HG02852 (cell line): ENCODE data around the gene ADAMTSL3.
"Not testable (repeated sequence)": the region's sequence is repeated elsewhere in the genome, so short reads cannot be mapped to it uniquely, and the experiment has no call there.

Source experiments
- ATAC-seq: cut with Tn5 transposase; IDR thresholded peaks from one replicate; pipeline ENCODE4 v1.9.1; 2021; ENCODE audit warnings: mild to moderate bottlenecking, moderate library complexity; ENCODE audit not compliant: unreplicated experiment

ADAMTSL3 gene

GRCh38 chr15:83961311-83961710 is 307.4 kb downstream of the ADAMTSL3 start:
- no peak for ATAC-seq

- ATAC-seq, result not testable (repeated sequence)
These were observed 311.0 kb downstream of the ADAMTSL3 start for GRCh38 chr15:83964967-83965366.

- ATAC-seq, result no peak
These were observed 316.5 kb downstream of the ADAMTSL3 start for GRCh38 chr15:83970295-83970890.

GRCh38 chr15:83971992-83972391 is 318.1 kb downstream of the ADAMTSL3 start:
- ATAC-seq, result no peak

GRCh38 chr15:83973816-83974215 is 319.9 kb downstream of the ADAMTSL3 start:
- no peak for ATAC-seq

- no peak for ATAC-seq
These were observed 324.1 kb downstream of the ADAMTSL3 start for GRCh38 chr15:83977992-83978391.

- ATAC-seq, result no peak
These were observed 324.7 kb downstream of the ADAMTSL3 start for GRCh38 chr15:83978588-83978987.

- ATAC-seq, result no peak
These were observed 326.7 kb downstream of the ADAMTSL3 start for GRCh38 chr15:83980637-83981036.

GRCh38 chr15:83982748-83983147 is 328.8 kb downstream of the ADAMTSL3 start:
- no peak for ATAC-seq

GRCh38 chr15:83983634-83984458 is 329.9 kb downstream of the ADAMTSL3 start:
- peak; percentile 69 for ATAC-seq

- no peak for ATAC-seq
These were observed 330.7 kb downstream of the ADAMTSL3 start for GRCh38 chr15:83984601-83985000.

- ATAC-seq, result no peak
These were observed 337.2 kb downstream of the ADAMTSL3 start for GRCh38 chr15:83991163-83991562.

- peak; percentile 85 for ATAC-seq
These were observed 338.6 kb downstream of the ADAMTSL3 start for GRCh38 chr15:83992324-83993031.

GRCh38 chr15:83993591-83993990 is 339.7 kb downstream of the ADAMTSL3 start:
- no peak for ATAC-seq

- ATAC-seq, result no peak
These were observed 344.6 kb downstream of the ADAMTSL3 start for GRCh38 chr15:83998486-83998885.

GRCh38 chr15:83999396-84000135 is 345.6 kb downstream of the ADAMTSL3 start:
- no peak for ATAC-seq

- no peak for ATAC-seq
These were observed 347.1 kb downstream of the ADAMTSL3 start for GRCh38 chr15:84001037-84001436.

- ATAC-seq, result no peak
These were observed 347.7 kb downstream of the ADAMTSL3 start for GRCh38 chr15:84001655-84002054.

- ATAC-seq, result no peak
These were observed 350.0 kb downstream of the ADAMTSL3 start for GRCh38 chr15:84003791-84004503.

- no peak for ATAC-seq
These were observed 352.5 kb downstream of the ADAMTSL3 start for GRCh38 chr15:84006421-84006820.
